Fibroblast of mammary gland (primary cell): ENCODE data around the gene USP35.

Source experiments
- DNase-seq: peaks from one replicate; pipeline ENCODE4 v3.0.0-alpha.2; 2010; ENCODE audit warnings: low read depth
- H3K4me3 ChIP-seq: 2 replicates; pipeline ENCODE4 v1.5.1; 2011; ENCODE audit warnings: low read depth, mild to moderate bottlenecking, low read length, moderate library complexity; ENCODE audit not compliant: control insufficient read depth
- TF ChIP-seq, protein P1 (sequence below): conservative IDR thresholded peaks from 2 replicates; pipeline ENCODE4 v1.5.1; 2011; ENCODE audit warnings: low read depth, low read length, inconsistent platforms; ENCODE audit not compliant: control insufficient read depth, insufficient read depth

USP35 gene

DNA sequence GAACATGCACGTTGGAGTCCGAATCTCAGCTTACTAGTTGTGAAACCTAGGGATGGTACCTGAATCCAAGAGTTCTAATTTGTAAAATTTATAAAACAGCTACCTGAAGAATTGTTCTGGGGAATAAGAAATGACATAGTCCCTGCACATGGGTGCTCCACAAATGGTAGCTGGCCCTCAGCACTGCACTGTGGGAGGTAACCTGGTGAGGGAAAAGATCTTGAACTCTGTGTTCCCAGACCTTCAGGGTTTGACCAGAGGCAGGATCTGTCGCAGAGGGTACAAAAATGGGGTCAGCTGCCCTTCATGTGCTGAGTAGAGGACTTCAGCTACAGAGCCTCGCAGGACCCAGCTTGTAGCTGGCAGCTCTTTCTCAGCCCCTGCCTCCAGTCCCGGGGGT, 73.5 kb downstream of the USP35 start:
- no peak overlapping the region for H3K4me3 ChIP-seq
- TF ChIP-seq, protein P1, sequence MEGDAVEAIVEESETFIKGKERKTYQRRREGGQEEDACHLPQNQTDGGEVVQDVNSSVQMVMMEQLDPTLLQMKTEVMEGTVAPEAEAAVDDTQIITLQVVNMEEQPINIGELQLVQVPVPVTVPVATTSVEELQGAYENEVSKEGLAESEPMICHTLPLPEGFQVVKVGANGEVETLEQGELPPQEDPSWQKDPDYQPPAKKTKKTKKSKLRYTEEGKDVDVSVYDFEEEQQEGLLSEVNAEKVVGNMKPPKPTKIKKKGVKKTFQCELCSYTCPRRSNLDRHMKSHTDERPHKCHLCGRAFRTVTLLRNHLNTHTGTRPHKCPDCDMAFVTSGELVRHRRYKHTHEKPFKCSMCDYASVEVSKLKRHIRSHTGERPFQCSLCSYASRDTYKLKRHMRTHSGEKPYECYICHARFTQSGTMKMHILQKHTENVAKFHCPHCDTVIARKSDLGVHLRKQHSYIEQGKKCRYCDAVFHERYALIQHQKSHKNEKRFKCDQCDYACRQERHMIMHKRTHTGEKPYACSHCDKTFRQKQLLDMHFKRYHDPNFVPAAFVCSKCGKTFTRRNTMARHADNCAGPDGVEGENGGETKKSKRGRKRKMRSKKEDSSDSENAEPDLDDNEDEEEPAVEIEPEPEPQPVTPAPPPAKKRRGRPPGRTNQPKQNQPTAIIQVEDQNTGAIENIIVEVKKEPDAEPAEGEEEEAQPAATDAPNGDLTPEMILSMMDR: no peak
- no peak for DNase-seq

DNA sequence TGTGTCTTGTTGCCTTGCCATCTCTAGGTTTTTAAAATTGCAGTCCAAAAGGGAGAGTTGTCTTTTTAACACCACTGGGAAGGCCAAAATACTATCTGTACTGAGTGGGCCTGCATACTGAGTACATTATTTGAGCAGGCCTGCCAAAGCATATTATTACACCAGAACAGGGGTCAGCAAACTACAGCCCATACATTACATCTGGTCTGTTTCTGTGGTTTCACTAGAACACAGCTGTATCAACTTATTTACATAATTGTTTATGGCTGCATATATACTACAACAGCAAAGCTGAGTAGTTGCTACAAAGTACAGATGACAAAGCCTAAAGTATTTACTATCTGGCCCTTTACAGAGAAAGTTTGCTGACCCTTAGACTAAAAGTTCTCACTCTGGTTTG, 74.0 kb downstream of the USP35 start:
- TF ChIP-seq, protein P1: no peak
- H3K4me3 ChIP-seq: no peak overlapping the region
- peak; percentile 8 for DNase-seq
